PFSK-1 (cell line): Measurements from ENCODE around the gene ALOX12B.

Experiments used
- FOXP2 ChIP-seq: optimal IDR thresholded peaks from 2 replicates; pipeline ENCODE3; 2011; ENCODE audit warnings: borderline replicate concordance, control low read depth, inconsistent platforms; ENCODE audit not compliant: insufficient read depth; ENCODE audit errors: extremely low read length, extremely low read depth
- POLR2AphosphoS5 ChIP-seq: IDR thresholded peaks from 2 replicates; pipeline ENCODE4 v1.6.1; 2012; ENCODE audit warnings: low read depth, mild to moderate bottlenecking, control low read depth, low read length, moderate library complexity
- SIN3A ChIP-seq: IDR thresholded peaks from 2 replicates; pipeline ENCODE4 v1.6.1; 2012; ENCODE audit warnings: mild to moderate bottlenecking, low read length, moderate library complexity, borderline replicate concordance; ENCODE audit not compliant: insufficient read depth
- TAF1 ChIP-seq: IDR thresholded peaks from 2 replicates; pipeline ENCODE4 v1.6.1; 2012; ENCODE audit warnings: low read length, control low read depth, borderline replicate concordance; ENCODE audit not compliant: insufficient read depth
- TF ChIP-seq, protein P1 (sequence below), 2 experiments: IDR thresholded peaks; 2 replicates each; pipeline versions ENCODE4 v1.6.1 to v1.8.0; 2011 to 2012; ENCODE audit warnings: low read depth in 2 of 2, low read length in 2 of 2, control low read depth in 1 of 2, inconsistent platforms in 1 of 2, mild to moderate bottlenecking in 1 of 2, moderate library complexity in 1 of 2; ENCODE audit not compliant: insufficient read depth in 1 of 2

Gene ALOX12B

DNA sequence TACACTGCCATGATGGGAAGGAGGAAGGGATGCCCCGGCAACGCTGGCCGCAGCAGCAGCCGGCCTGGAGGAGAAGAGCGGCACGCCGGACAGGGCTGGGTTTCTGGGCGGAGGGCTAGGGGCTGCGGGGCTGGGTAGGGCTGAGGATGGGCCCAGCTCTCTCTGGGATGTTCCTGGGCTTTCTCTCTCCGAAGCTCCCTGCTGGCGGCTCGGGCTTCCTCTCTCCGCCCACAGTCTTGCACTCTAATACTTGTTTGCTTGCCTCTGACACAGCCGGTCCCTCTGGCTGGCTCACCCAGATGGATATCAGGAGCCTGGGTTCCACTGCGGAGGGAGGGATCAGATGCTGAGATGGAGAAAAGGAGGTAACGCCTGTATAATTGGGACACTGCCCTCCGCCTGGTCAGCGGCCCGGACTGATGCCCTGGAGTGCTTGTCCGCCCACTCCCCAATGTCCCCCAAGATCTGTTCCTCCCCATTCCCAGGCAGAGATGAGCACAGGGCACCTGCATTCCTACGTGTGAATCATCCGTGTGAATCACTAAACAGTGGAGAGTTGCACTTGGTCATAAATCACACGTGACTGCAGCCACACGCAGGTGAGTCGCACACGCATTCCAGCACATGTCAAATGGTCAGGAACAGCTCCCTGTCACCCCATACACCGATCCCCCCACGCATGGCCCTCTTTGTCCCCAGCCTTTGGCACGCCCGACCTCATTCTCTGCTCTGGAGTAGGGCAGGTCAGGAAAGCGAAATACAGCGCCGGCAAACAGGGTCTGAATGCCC is 30.7 kb upstream of the ALOX12B start, which contains the start of gene ALOXE3:
Gene ALOXE3 (minus strand): TSS at position 535 of the 789 bp plus-strand sequence. CDS start 524 bp downstream, at position 11.
- TF ChIP-seq, protein P1, sequence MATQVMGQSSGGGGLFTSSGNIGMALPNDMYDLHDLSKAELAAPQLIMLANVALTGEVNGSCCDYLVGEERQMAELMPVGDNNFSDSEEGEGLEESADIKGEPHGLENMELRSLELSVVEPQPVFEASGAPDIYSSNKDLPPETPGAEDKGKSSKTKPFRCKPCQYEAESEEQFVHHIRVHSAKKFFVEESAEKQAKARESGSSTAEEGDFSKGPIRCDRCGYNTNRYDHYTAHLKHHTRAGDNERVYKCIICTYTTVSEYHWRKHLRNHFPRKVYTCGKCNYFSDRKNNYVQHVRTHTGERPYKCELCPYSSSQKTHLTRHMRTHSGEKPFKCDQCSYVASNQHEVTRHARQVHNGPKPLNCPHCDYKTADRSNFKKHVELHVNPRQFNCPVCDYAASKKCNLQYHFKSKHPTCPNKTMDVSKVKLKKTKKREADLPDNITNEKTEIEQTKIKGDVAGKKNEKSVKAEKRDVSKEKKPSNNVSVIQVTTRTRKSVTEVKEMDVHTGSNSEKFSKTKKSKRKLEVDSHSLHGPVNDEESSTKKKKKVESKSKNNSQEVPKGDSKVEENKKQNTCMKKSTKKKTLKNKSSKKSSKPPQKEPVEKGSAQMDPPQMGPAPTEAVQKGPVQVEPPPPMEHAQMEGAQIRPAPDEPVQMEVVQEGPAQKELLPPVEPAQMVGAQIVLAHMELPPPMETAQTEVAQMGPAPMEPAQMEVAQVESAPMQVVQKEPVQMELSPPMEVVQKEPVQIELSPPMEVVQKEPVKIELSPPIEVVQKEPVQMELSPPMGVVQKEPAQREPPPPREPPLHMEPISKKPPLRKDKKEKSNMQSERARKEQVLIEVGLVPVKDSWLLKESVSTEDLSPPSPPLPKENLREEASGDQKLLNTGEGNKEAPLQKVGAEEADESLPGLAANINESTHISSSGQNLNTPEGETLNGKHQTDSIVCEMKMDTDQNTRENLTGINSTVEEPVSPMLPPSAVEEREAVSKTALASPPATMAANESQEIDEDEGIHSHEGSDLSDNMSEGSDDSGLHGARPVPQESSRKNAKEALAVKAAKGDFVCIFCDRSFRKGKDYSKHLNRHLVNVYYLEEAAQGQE (IDR thresholded peaks at IDR 0.05; ENCODE audit: insufficient read depth in 1 of 2, low read depth in 2 of 2, low read length in 2 of 2) = no peak
- TF ChIP-seq FOXP2 (no peak), TAF1 (no peak), SIN3A (no peak), POLR2AphosphoS5 (no peak)

DNA sequence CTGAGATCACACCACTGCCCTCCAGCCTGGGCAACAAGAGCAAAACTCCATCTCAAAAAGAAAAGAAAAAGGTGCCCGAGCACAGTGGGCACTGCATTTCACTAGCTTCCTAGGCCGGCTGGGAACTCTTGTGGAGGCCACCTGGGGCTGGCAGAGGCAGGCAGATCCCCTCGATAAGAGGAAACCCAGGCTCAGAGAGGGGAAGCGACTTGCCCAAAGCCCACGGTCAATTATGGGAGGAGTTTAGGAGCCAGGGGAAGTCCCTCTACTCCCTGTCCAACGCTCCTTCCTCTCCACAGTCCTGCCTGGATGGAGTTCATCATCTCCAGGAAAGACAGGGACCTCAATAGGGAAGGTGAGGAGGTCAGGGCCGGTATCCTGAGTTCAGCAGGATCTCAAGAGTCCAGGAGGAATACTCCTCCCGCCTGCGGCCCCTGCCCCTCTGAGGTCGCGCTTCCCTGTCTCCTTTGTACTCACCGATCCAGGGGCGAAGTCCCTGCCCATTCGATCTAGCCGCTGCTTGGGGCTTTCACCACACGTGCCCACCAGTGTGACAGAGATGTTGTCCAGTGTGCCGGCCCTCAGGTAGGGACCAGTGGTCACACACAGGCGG is 30.0 kb upstream of the ALOX12B start:
- TF ChIP-seq SIN3A (no peak), POLR2AphosphoS5 (no peak), FOXP2 (no peak), TAF1 (no peak)
- TF ChIP-seq, protein P1 (IDR thresholded peaks at IDR 0.05; ENCODE audit: insufficient read depth in 1 of 2, low read depth in 2 of 2, low read length in 2 of 2) = no peak

DNA sequence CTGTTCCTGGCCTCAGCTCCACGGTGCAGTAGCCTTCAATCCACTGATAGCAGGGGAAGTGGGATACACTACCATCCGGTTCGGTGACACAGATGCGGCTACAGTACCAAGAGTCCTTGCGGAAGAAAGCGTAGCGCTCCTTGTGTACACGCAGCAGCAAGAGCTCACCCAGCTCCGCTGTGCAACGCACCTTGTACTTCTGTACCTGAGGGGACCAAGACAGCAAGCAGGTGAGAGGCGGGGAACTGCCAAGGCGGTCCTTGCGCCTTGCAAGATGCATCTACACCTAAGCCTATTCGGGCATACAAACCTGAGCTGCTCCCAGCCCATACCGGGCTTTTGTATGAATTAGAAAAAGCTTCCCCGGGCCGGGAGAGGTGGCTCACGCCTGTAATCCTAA is 29.3 kb upstream of the ALOX12B start:
- TF ChIP-seq SIN3A (no peak), POLR2AphosphoS5 (no peak), FOXP2 (no peak), TAF1 (no peak)
- TF ChIP-seq, protein P1 (IDR thresholded peaks at IDR 0.05; ENCODE audit: insufficient read depth in 1 of 2, low read depth in 2 of 2, low read length in 2 of 2) = no peak

DNA sequence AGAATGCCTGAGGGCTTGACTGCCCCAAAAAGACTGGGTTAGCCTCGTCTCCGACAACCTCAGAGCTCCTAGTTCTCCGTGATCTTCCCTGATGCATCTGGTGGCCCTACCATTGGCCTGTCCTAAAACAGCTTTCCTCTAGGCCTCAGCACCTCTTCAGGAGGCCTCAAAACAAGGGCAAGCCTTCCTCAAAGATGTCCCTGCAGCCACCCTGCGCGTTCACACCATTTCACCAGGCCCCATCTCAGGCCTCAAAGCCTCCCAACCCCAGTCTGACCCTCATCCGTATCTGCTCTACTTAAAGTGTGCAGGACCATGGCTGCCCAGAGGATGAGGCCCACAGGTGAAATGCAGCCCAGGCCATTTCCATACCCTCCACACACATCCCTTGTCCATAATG is 23.4 kb upstream of the ALOX12B start:
- TF ChIP-seq SIN3A (no peak), TAF1 (no peak), POLR2AphosphoS5 (no peak), FOXP2 (no peak)
- TF ChIP-seq, protein P1 (IDR thresholded peaks at IDR 0.05; ENCODE audit: insufficient read depth in 1 of 2, low read depth in 2 of 2, low read length in 2 of 2) = no peak
